H1 (cell line): ENCODE measurements around the gene SRMS. TPM values are rescaled to one million over a fixed set of nuclear protein-coding genes. Genes with fewer than 3 reads are reported as not detected.

ENCODE experiments used
- CHD7 ChIP-seq: fragments of 300-600 bp; sonication (generic); IDR thresholded peaks from 2 replicates; pipeline ENCODE4 v1.7.1; 2012; ENCODE audit warnings: low read length, moderate library complexity, mild to moderate bottlenecking, inconsistent platforms; ENCODE audit not compliant: insufficient replicate concordance
- E2F6 ChIP-seq: IDR thresholded peaks from 2 replicates; pipeline ENCODE4 v1.6.1; 2012; ENCODE audit warnings: inconsistent platforms
- GABPA ChIP-seq: IDR thresholded peaks from 2 replicates; pipeline ENCODE4 v1.6.1; 2011; ENCODE audit warnings: mild to moderate bottlenecking, low read length, moderate library complexity, borderline replicate concordance; ENCODE audit not compliant: insufficient read depth
- MAFK ChIP-seq: IDR thresholded peaks from 2 replicates; pipeline ENCODE4 v1.6.1; 2012; ENCODE audit warnings: low read depth, mild to moderate bottlenecking, improper control_type of control experiment, low read length
- POLR2A ChIP-seq, 2 experiments: IDR thresholded peaks; 1 replicate in 1 of 2; 2 replicates in 1 of 2; pipeline ENCODE4 v1.6.1; 2011; ENCODE audit warnings: low read depth in 2 of 2, low read length in 2 of 2, mild to moderate bottlenecking in 2 of 2; ENCODE audit errors: control extremely low read depth in 1 of 2
- SAP30 ChIP-seq: fragments of 300-600 bp; sonication (generic); IDR thresholded peaks from 2 replicates; pipeline ENCODE4 v1.7.1; 2012; ENCODE audit warnings: low read length, moderate library complexity, mild to moderate bottlenecking, inconsistent platforms; ENCODE audit not compliant: insufficient read depth, insufficient replicate concordance
- SIN3A ChIP-seq, 2 experiments: IDR thresholded peaks in 1 of 2; conservative IDR thresholded peaks in 1 of 2; 2 replicates each; pipeline ENCODE4 v1.6.1; 2011 to 2012; ENCODE audit warnings: low read length in 2 of 2, improper control_type of control experiment in 1 of 2, low read depth in 1 of 2, mild to moderate bottlenecking in 1 of 2
- SP1 ChIP-seq: IDR thresholded peaks from 2 replicates; pipeline ENCODE4 v1.6.1; 2011; ENCODE audit warnings: low read depth, low read length
- SRF ChIP-seq: IDR thresholded peaks from 2 replicates; pipeline ENCODE4 v1.6.1; 2011; ENCODE audit warnings: mild to moderate bottlenecking, low read depth, low read length, moderate library complexity
- polyA plus RNA-seq, 7 experiments: library from polyadenylated mRNA; depleted of rRNA in 3 of 7; stranded (reverse) in 5 of 7; unstranded in 2 of 7; fragments of >200 nt in 5 of 7; fragments of 200-250 nt in 2 of 7; gene quantifications; 1 replicate in 5 of 7; 2 replicates in 1 of 7; 4 replicates in 1 of 7; pipeline versions ENCODE4 v1.2.1 to v1.2.3, GENCODE V29; 2011 to 2013; ENCODE audit warnings: missing spikeins in 2 of 7, mixed read lengths in 2 of 7
- total RNA-seq: library from RNA; stranded (reverse); fragmentation: NEBNext Ultra II Directional; extraction: Animal tissue kit (Norgen Biotek cat#: 25700); gene quantifications from 2 replicates; pipeline ENCODE4 v1.2.1, GENCODE V29; 2021

SRMS gene
- total and polyA plus RNA-seq, 2 of the 8 experiments (the other 6 are each of a cell fraction or from before 2014, with no cell fraction given) = 0.39 to 0.76 TPM

GRCh38 chr20:63527184-63527583 is 20.4 kb downstream of the SRMS start (continued):
- TF ChIP-seq CHD7 (no peak), E2F6 (no peak), SRF (no peak), POLR2A (IDR thresholded peaks at IDR 0.05; ENCODE audit: control extremely low read depth in 1 of 2, low read depth in 2 of 2, low read length in 2 of 2) (no peak), GABPA (no peak), SIN3A (conservative IDR thresholded peaks at IDR 0.05 in 1 of 2, IDR thresholded peaks at IDR 0.05 in 1 of 2; ENCODE audit: low read depth in 1 of 2, low read length in 2 of 2) (no peak), MAFK (no peak), SAP30 (no peak), SP1 (no peak)
